Heart right ventricle (tissue), 16 donors: Measurements from ENCODE around the gene SLC3A2. TPM values are rescaled to one million over a fixed set of nuclear protein-coding genes. Genes with fewer than 3 reads are reported as not detected.
"Not testable (repeated sequence)": the region's sequence is repeated elsewhere in the genome, so short reads cannot be mapped to it uniquely, and the experiment has no call there.

Source experiments
- ATAC-seq, 8 donors: fragments of 200-7000 bp; cut with Tn5 transposase; one replicate each; pipeline ENCODE4 v1.9.1; 2020; ENCODE audit warnings: mild to moderate bottlenecking in 8 of 8, moderate library complexity in 8 of 8, moderate number of reproducible peaks in 1 of 8
- DNase-seq, 2 donors: peaks; one replicate each; pipeline ENCODE4 v3.0.0-alpha.2; 2020
- H3K27ac ChIP-seq, 10 donors: fragments of 200-600 bp; sonication (generic) in 2 of 10; one replicate each; pipeline versions ENCODE4 v1.5.0 to v1.8.0; 2020 to 2022; ENCODE audit warnings: mild to moderate bottlenecking in 3 of 10
- H3K27me3 ChIP-seq, 7 donors: fragments of 200-600 bp; one replicate each; pipeline ENCODE4 v1.8.0; 2021 to 2022; ENCODE audit warnings: mild to moderate bottlenecking in 2 of 7
- H3K36me3 ChIP-seq, 9 donors: fragments of 200-600 bp; sonication (generic) in 1 of 9; one replicate each; pipeline versions ENCODE4 v1.5.0 to v1.8.0; 2020 to 2022; ENCODE audit warnings: mild to moderate bottlenecking in 2 of 9
- H3K4me1 ChIP-seq, 9 donors: fragments of 200-600 bp; sonication (generic) in 1 of 9; one replicate each; pipeline versions ENCODE4 v1.5.0 to v1.8.0; 2020 to 2022; ENCODE audit warnings: mild to moderate bottlenecking in 4 of 9
- H3K4me3 ChIP-seq, 10 donors: fragments of 200-600 bp; sonication (generic) in 2 of 10; one replicate each; pipeline versions ENCODE4 v1.5.0 to v1.8.0; 2020 to 2022; ENCODE audit warnings: mild to moderate bottlenecking in 7 of 10, moderate library complexity in 2 of 10
- H3K9me3 ChIP-seq, 11 donors: fragments of 200-600 bp in 10 of 11; sonication (generic) in 2 of 11; one replicate each; pipeline versions ENCODE4 v1.5.0 to v1.8.0; 2013 to 2022; ENCODE audit warnings: mild to moderate bottlenecking in 2 of 11, control low read depth in 1 of 11, moderate library complexity in 1 of 11
- whole genome bisulfite sequencing, 2 donors: extraction: QIAGEN DNeasy Blood & Tissue Kit; methylation state at CpG; one replicate each; pipeline ENCODE4 v1.1.7; 2013; ENCODE audit warnings: inconsistent platforms in 1 of 2; 5-methylcytosine and 5-hydroxymethylcytosine counted together
- intact Hi-C, 10 donors: fragments of 100-400 bp; cut with DNase I; formaldehyde crosslinking; loops; one replicate each; pipeline versions ENCODE4 v1.11.1 to v1.14.2; 2022
- polyA plus RNA-seq, 2 donors: library from polyadenylated mRNA; stranded (reverse); fragments of 200-250 nt; gene quantifications; one replicate each; pipeline ENCODE4 v1.2.3, GENCODE V29; 2013
- total RNA-seq, 10 donors: library from RNA; stranded (reverse); fragmentation: NEBNext Ultra II Directional in 3 of 10; extraction: Animal tissue kit (Norgen Biotek cat#: 25700) in 3 of 10; gene quantifications; one replicate each; pipeline versions ENCODE4 v1.2.1 to v1.2.4, GENCODE V29; 2021 to 2023
- TF ChIP-seq, protein P1 (sequence below), 9 donors: fragments of 200-600 bp; sonication (generic) in 2 of 9; IDR thresholded peaks; one replicate each; pipeline versions ENCODE4 v1.5.0 to v1.8.0; 2021 to 2022; ENCODE audit warnings: antibody characterized with exemption in 9 of 9, mild to moderate bottlenecking in 5 of 9, moderate library complexity in 1 of 9
- donor health status: Arrhythmogenic right ventricular cardiomyopathy.
- donor health status: ischemic (EF 13 %, LVEDD 7.1; RV severe dilation, severe dysfunction).
- donor health status: healthy with polysubstance abuse.
- donor health status: DM: no; HTN: yes; CAD: no.
- donor health status: DM: no; HTN: no; CAD: no.
- donor health status: ischemic (EF 25% LVEDD 6.9; RV normal size, moderate dysfunction).
- donor health status: ischemic (EF 25% LVEDD 5.7; RV mildly dilated, moderate dysfunction).
- donor health status: healthy.
- donor health status: DM: yes; HTN: yes; CAD: no.
- donor health status: Ischemic cardiomyopathy.
- donor health status: ischemic (EF 35%, LVEDD 5.7; RV mildly dilated, moderate dysfunction).
- donor health status: nonischemic (EF 11% LVEDD 7.7; RV severe dilation, severe dysfunction).
- donor health status: DM: yes; HTN: yes; CAD: no.
- donor health status: PGD.
- donor health status: ischemic (EF 29% LVEDD 5.4; RV normal size, mild dysfunction).
- donor health status: nonischemic (EF 23%, LVEDD 6.1; RV moderate dilation, normal function).

Gene SLC3A2
- total and polyA plus RNA-seq, 12 donors = 32.0 to 110 (median 42.6) TPM

DNA sequence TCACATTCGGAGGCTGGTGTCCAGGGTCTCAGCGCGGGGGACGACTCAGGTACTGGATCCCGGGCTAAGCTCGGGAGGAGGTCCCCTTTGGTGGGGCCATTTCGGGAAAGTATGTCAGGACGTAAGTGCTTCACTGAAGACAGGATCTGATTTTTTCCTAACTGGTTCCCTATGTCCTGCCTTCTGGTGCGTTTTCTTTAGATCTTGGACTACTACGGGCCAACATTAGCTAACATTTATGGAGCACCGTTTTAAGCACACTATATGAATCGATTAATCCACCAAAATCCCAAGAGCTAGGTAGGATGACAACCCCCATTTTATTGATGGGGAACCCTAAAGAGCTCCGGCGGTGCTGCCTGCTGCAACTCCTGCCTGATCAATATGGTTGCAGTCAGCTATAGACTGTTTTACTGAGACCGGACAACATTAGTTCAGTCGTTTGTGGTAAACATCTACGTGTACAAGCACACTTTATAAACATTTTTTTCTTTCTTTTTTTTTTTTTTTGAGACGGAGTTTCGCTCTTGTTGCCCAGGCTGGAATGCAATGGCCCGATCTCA lies 24.3 kb upstream of the SLC3A2 start:
- TF ChIP-seq, protein P1, sequence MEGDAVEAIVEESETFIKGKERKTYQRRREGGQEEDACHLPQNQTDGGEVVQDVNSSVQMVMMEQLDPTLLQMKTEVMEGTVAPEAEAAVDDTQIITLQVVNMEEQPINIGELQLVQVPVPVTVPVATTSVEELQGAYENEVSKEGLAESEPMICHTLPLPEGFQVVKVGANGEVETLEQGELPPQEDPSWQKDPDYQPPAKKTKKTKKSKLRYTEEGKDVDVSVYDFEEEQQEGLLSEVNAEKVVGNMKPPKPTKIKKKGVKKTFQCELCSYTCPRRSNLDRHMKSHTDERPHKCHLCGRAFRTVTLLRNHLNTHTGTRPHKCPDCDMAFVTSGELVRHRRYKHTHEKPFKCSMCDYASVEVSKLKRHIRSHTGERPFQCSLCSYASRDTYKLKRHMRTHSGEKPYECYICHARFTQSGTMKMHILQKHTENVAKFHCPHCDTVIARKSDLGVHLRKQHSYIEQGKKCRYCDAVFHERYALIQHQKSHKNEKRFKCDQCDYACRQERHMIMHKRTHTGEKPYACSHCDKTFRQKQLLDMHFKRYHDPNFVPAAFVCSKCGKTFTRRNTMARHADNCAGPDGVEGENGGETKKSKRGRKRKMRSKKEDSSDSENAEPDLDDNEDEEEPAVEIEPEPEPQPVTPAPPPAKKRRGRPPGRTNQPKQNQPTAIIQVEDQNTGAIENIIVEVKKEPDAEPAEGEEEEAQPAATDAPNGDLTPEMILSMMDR (IDR thresholded peaks at IDR 0.05) = no peak
- 7 to 9% methylated on average over 20 of the region's 20 CpGs for WGBS, 2 donors
- peak in 2 of 8 donors; percentile 1 for ATAC-seq

DNA sequence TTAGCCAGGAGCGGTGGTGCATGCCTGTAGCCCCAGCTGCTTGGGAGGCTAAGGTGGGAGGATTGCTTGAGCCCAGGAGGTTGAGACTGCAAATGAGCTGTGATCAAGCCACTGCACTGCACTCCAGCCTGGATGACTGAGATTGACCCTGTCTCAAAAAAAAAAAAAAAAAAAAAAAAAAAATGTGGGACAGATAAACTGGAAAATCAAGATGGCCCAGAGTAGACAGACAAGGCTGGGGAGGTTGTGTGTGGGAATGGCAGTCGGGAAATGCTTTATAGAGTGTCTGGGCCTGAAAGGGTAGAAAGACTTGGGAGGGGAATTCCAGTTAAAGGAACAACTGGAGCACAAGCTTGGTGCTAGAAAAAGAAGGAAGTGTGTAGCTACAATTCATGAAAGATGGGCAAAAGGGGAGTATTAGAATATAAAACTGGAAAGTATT lies 23.1 kb upstream of the SLC3A2 start:
- 66 to 72% methylated on average over 2 of the region's 2 CpGs for WGBS, 2 donors

More for the DNA sequence above, 24.3 kb upstream of the SLC3A2 start:
- Histone ChIP-seq H3K4me1 (peaks cover 12 to 49% (median 29%) of the 10 kb centered on the region in 9 donors), H3K36me3 (peaks cover 0 to 35% (median 27%) of the 10 kb centered on the region in 9 donors), H3K9me3 (no peaks in the 10 kb centered on the region), H3K27me3 (no peaks in the 10 kb centered on the region), H3K27ac (peak overlapping the region in 8 of 10 donors; percentile 33 to 88 (median 77)), H3K4me3 (peak overlapping the region; percentile 51 to 98 (median 68))
- intact Hi-C loops = loop anchor here in 3 of 10 donors (5.0 to 10.0 kb wide), 3 partner anchors 69 to 282 kb away; partner anchors contain the start of genes TMEM179B (in 2 of the 3), EEF1G (in 1 of the 3) and TUT1 (in 1 of the 3)
- no peak for DNase-seq

DNA sequence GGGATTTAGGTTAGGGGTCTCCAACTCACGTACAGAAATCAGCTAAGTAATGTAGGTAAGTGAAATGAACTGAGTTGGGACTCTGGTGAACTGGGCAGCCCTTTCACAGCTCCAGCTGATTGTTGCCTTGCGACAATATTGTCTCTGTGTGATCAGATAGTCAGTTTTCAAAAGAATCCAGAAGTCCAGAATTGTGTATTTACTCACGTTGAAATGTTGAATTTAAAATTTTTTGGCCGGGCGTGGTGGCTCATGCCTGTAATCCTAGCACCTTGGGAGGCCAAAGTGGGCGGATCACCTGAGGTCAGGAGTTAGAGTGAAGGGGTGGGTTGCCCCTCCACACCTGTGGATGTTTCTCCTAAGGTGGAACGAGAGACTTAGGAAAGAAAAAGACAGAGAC lies 22.5 kb upstream of the SLC3A2 start:
- DNase-seq = no peak
- ATAC-seq = no peak
- Histone ChIP-seq H3K36me3 (peaks cover 0 to 17% (median 10%) of the 10 kb centered on the region in 9 donors), H3K27me3 (no peaks in the 10 kb centered on the region), H3K4me3 (no peak overlapping the region), H3K27ac (no peak overlapping the region), H3K4me1 (peaks cover 12 to 42% (median 26%) of the 10 kb centered on the region in 9 donors), H3K9me3 (no peaks in the 10 kb centered on the region)
- intact Hi-C loops = loop anchor here in 3 of 10 donors (5.0 to 10.0 kb wide), 3 partner anchors 71 to 283 kb away; partner anchors contain the start of genes TMEM179B (in 2 of the 3), EEF1G (in 1 of the 3) and TUT1 (in 1 of the 3)
- 84 to 87% methylated on average over 7 of the region's 7 CpGs for WGBS, 2 donors
- TF ChIP-seq, protein P1 (IDR thresholded peaks at IDR 0.05) = no peak

More for the DNA sequence above, 23.1 kb upstream of the SLC3A2 start:
- Histone ChIP-seq H3K9me3 (no peaks in the 10 kb centered on the region), H3K27ac (peak overlapping the region in 1 of 10 donors; percentile 18), H3K4me1 (peaks cover 12 to 45% (median 29%) of the 10 kb centered on the region in 9 donors), H3K4me3 (no peak overlapping the region), H3K27me3 (no peaks in the 10 kb centered on the region), H3K36me3 (peaks cover 0 to 24% (median 16%) of the 10 kb centered on the region in 9 donors)
- no peak for ATAC-seq
- DNase-seq = no peak
- TF ChIP-seq, protein P1 (IDR thresholded peaks at IDR 0.05) = no peak
- intact Hi-C loops = loop anchor here in 3 of 10 donors (5.0 to 10.0 kb wide), 3 partner anchors 70 to 283 kb away; partner anchors contain the start of genes TMEM179B (in 2 of the 3), EEF1G (in 1 of the 3) and TUT1 (in 1 of the 3)

DNA sequence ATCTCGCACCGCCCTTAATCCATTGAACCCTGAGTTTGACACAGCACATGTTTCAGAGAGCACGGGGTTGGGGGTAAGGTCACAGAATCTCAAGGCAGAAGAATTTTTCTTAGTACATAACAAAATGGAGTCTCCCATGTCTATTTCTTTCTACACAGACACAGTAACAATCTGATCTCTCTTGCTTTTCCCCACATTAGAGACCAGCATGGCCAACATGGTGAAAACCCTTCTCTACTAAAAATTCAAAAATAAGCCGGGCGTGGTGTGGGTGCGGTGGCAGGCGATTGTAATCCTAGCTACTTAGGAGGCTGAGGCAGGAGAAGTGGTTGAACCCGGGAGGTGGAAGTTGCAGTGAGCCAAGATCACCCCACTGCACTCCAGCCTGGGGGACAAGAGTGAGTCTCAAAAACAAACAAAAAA lies 21.4 kb upstream of the SLC3A2 start:
- not testable (repeated sequence) for ATAC-seq, H3K27ac ChIP-seq, H3K9me3 ChIP-seq, DNase-seq, H3K27me3 ChIP-seq, H3K4me3 ChIP-seq, H3K36me3 ChIP-seq
- intact Hi-C loops = loop anchor here in 3 of 10 donors (5.0 to 10.0 kb wide), 3 partner anchors 72 to 284 kb away; partner anchors contain the start of genes TMEM179B (in 2 of the 3), EEF1G (in 1 of the 3) and TUT1 (in 1 of the 3)
- peaks cover under 1 to 31% (median 15%) of the 10 kb centered on the region in 9 donors for H3K4me1 ChIP-seq
- 89 to 92% methylated on average over 8 of the region's 8 CpGs for WGBS, 2 donors
